ENCODE data around the gene KDF1.

Gene KDF1

DNA sequence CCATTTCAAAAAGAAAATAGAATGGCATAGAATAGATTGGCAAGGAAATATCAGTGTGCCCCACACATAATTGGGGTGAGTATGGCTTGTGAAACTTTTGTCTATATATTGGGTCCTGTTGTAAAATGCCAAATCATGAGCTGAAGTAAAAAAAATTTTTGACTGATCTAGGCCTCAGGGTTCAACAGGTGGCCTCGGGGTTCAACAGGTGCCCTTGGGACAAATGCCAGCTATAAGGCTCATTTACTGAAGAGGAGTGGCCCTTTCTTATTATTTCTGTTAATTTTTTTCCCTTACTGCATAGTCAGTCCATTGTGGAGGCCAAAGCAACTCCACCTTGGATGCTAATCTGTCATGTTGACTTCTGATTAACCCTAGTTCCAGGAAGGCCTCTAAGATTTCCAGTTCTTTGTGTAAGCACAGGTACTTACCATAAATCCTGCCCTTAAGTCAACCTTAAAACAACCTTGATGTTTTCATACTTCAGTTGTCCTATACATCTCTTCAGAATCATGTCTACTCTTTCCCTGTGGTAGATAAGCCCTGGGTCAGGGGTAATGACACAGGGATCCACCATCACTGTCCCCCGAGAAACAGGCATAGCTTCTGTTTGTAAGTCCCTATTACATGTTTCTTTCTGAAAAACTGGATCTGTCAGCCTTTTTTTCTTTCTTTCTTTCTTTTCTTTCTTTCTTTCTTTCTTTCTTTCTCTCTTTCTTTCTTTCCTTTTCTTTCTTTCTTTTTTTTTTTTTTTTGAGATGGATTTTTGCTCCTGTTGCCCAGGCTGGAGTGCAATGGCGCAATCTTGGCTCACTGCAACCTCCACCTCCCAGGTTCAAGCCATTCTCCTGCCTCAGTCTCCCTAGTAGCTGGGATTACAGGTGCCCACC is 16.6 kb upstream of the KDF1 start:
- no peaks in the 10 kb centered on the region for H3K36me3 ChIP-seq (ENCODE audit: insufficient read depth, low read length)
- H3K27me3 ChIP-seq (ENCODE audit: insufficient read depth, low read length, poor library complexity), result no peaks in the 10 kb centered on the region
- no peak overlapping the region for H3K4me3 ChIP-seq (ENCODE audit: low read depth in 1 of 2, low read length in 2 of 2)
- H3K79me2 ChIP-seq (ENCODE audit: insufficient read depth, low read length), result no peaks in the 10 kb centered on the region
- no peaks in the 10 kb centered on the region for H3K4me1 ChIP-seq (ENCODE audit: insufficient read depth, low read length)
- no peak overlapping the region for H3K27ac ChIP-seq (ENCODE audit: low read length)
- no peaks in the 10 kb centered on the region for H3K9me3 ChIP-seq (ENCODE audit: insufficient read depth, low read length, severe bottlenecking)
- H3K9ac ChIP-seq (ENCODE audit: low read depth, low read length), result no peak overlapping the region
- H4K20me1 ChIP-seq (ENCODE audit: insufficient read depth, low read length), result no peaks in the 10 kb centered on the region
- no peak overlapping the region for H2AFZ ChIP-seq (ENCODE audit: low read depth, low read length)
- TF ChIP-seq, protein P1, sequence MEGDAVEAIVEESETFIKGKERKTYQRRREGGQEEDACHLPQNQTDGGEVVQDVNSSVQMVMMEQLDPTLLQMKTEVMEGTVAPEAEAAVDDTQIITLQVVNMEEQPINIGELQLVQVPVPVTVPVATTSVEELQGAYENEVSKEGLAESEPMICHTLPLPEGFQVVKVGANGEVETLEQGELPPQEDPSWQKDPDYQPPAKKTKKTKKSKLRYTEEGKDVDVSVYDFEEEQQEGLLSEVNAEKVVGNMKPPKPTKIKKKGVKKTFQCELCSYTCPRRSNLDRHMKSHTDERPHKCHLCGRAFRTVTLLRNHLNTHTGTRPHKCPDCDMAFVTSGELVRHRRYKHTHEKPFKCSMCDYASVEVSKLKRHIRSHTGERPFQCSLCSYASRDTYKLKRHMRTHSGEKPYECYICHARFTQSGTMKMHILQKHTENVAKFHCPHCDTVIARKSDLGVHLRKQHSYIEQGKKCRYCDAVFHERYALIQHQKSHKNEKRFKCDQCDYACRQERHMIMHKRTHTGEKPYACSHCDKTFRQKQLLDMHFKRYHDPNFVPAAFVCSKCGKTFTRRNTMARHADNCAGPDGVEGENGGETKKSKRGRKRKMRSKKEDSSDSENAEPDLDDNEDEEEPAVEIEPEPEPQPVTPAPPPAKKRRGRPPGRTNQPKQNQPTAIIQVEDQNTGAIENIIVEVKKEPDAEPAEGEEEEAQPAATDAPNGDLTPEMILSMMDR (IDR thresholded peaks at IDR 0.05; ENCODE audit: borderline replicate concordance, extremely low read depth, low read length, poor library complexity, severe bottlenecking), result no peak
- TF ChIP-seq EZH2 (IDR thresholded peaks at IDR 0.05; ENCODE audit: borderline replicate concordance, low read depth, low read length, severe bottlenecking), result no peak
- DNase-seq, result no peak
- no peak overlapping the region for H3K4me2 ChIP-seq (ENCODE audit: insufficient read depth, low read length)
- no peak for ATAC-seq (ENCODE audit: insufficient read depth, low read depth)

DNA sequence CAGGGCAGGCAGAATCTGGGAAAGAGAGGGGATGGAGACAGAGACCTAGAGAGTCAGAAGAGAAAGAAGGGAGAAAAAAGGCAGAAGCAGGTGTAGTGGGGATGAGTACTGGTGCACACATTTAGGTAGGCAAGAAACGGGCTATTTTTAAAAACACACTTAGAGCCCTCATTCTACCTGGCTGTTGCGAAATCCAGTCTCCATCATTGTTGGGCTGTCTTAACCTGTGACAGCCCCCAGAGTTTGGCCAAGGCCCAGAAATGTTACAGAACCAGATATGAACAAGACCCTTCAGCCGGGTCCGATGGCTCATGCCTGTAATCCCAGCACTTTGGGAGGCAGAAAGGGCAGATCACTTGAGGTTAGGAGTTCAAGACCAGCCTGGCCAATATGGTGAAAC is 12.6 kb upstream of the KDF1 start:
- H3K27ac ChIP-seq (ENCODE audit: low read length), result no peak overlapping the region
- H3K4me2 ChIP-seq (ENCODE audit: insufficient read depth, low read length), result no peak overlapping the region
- H3K36me3 ChIP-seq (ENCODE audit: insufficient read depth, low read length), result no peaks in the 10 kb centered on the region
- H4K20me1 ChIP-seq (ENCODE audit: insufficient read depth, low read length), result no peaks in the 10 kb centered on the region
- ATAC-seq (ENCODE audit: insufficient read depth, low read depth), result no peak
- H3K4me1 ChIP-seq (ENCODE audit: insufficient read depth, low read length), result no peaks in the 10 kb centered on the region
- no peak for TF ChIP-seq EZH2 (IDR thresholded peaks at IDR 0.05; ENCODE audit: borderline replicate concordance, low read depth, low read length, severe bottlenecking)
- TF ChIP-seq, protein P1 (IDR thresholded peaks at IDR 0.05; ENCODE audit: borderline replicate concordance, extremely low read depth, low read length, poor library complexity, severe bottlenecking), result no peak
- no peaks in the 10 kb centered on the region for H3K9me3 ChIP-seq (ENCODE audit: insufficient read depth, low read length, severe bottlenecking)
- no peaks in the 10 kb centered on the region for H3K79me2 ChIP-seq (ENCODE audit: insufficient read depth, low read length)
- H3K9ac ChIP-seq (ENCODE audit: low read depth, low read length), result no peak overlapping the region
- H2AFZ ChIP-seq (ENCODE audit: low read depth, low read length), result no peak overlapping the region
- no peak for DNase-seq
- H3K27me3 ChIP-seq (ENCODE audit: insufficient read depth, low read length, poor library complexity), result no peaks in the 10 kb centered on the region
- H3K4me3 ChIP-seq (ENCODE audit: low read depth in 1 of 2, low read length in 2 of 2), result no peak overlapping the region

DNA sequence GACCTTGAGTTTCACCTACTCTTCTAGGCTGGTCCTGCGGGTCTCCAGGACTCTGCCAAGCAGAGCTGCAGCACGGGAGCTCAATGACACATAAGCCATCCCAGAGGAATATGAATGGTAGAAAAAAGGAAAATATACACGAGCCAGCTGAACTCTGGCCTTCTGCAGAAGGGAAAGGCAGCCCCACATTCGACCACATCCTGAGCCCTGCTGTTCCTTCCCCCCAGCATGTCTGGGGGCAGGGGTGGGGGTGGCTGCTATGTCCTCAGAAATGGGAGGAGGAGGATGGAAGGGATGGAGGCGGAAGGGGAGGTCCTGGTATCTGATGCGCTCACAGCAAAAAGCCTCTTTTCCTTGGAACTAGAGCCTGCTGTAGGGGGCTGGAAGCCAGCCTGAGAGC is 12.1 kb upstream of the KDF1 start:
- DNase-seq (no peak), ATAC-seq (ENCODE audit: insufficient read depth, low read depth) (peak; percentile 39; the same call in 1 of the 3 replicates)
- Histone ChIP-seq H3K27ac (ENCODE audit: low read length) (no peak overlapping the region), H3K79me2 (ENCODE audit: insufficient read depth, low read length) (no peaks in the 10 kb centered on the region), H3K9me3 (ENCODE audit: insufficient read depth, low read length, severe bottlenecking) (no peaks in the 10 kb centered on the region), H3K27me3 (ENCODE audit: insufficient read depth, low read length, poor library complexity) (no peaks in the 10 kb centered on the region), H4K20me1 (ENCODE audit: insufficient read depth, low read length) (no peaks in the 10 kb centered on the region), H2AFZ (ENCODE audit: low read depth, low read length) (no peak overlapping the region), H3K4me2 (ENCODE audit: insufficient read depth, low read length) (no peak overlapping the region), H3K4me1 (ENCODE audit: insufficient read depth, low read length) (no peaks in the 10 kb centered on the region), H3K9ac (ENCODE audit: low read depth, low read length) (no peak overlapping the region), H3K36me3 (ENCODE audit: insufficient read depth, low read length) (no peaks in the 10 kb centered on the region), H3K4me3 (ENCODE audit: low read depth in 1 of 2, low read length in 2 of 2) (no peak overlapping the region)
- no peak for TF ChIP-seq EZH2 (IDR thresholded peaks at IDR 0.05; ENCODE audit: borderline replicate concordance, low read depth, low read length, severe bottlenecking)
- TF ChIP-seq, protein P1 (IDR thresholded peaks at IDR 0.05; ENCODE audit: borderline replicate concordance, extremely low read depth, low read length, poor library complexity, severe bottlenecking), result no peak

All from DND-41 (cell line).